Activated naive CD8-positive, alpha-beta T cell (primary cell): ENCODE results near the gene STEAP4.

ENCODE experiments used
- H3K27ac Mint-ChIP-seq: one replicate; pipeline ENCODE4 v1.8.0; 2021; ENCODE audit warnings: mixed read lengths
- H3K27me3 Mint-ChIP-seq: one replicate; pipeline ENCODE4 v1.8.0; 2021; ENCODE audit warnings: mixed read lengths
- H3K36me3 Mint-ChIP-seq: one replicate; pipeline ENCODE4 v1.8.0; 2021; ENCODE audit warnings: mixed read lengths
- H3K4me1 Mint-ChIP-seq: one replicate; pipeline ENCODE4 v1.8.0; 2021; ENCODE audit warnings: low read depth, mixed read lengths
- H3K4me3 Mint-ChIP-seq: one replicate; pipeline ENCODE4 v1.8.0; 2021; ENCODE audit warnings: mild to moderate bottlenecking, mixed read lengths
- H3K9me3 Mint-ChIP-seq: one replicate; pipeline ENCODE4 v1.8.0; 2021; ENCODE audit warnings: low read depth, mixed read lengths

The STEAP4 gene

DNA sequence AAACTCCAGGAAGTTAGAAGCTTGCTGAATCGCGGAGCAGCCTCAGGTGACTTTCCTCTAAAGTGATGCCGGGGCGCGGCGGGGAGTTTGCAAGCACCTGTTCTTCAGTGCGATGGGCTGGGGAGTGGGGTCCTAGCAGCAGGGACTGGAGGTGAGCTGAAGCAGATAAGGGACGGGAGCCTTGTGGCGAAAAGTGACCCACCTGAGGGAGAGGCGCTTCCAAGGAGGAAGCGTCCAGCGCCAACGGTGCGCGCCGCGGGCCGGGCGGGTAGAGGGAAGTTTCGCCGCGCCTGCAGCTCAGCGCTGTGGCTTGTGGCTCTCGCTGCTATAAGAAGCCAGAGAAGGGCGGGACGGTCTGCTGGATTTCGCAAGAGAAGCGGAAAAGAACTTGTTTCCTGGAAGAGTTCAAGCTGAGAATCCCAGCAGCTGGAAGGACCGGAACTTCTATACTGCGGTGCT is at the start of gene STEAP4:
Gene STEAP4, minus strand, starts transcription at position 305 of the 459 bp plus-strand sequence. CDS start 22,625 bp downstream, outside the sequence.
- H3K27me3 Mint-ChIP-seq = peaks cover 9% of the 10 kb centered on the region
- no peak within 1 kb of the TSS for H3K27ac Mint-ChIP-seq
- no peaks in the 10 kb centered on the region for H3K36me3 Mint-ChIP-seq
- peaks cover 3% of the 10 kb centered on the region for H3K4me1 Mint-ChIP-seq
- peak within 1 kb of the TSS; percentile 44 for H3K4me3 Mint-ChIP-seq
- no peaks in the 10 kb centered on the region for H3K9me3 Mint-ChIP-seq

DNA sequence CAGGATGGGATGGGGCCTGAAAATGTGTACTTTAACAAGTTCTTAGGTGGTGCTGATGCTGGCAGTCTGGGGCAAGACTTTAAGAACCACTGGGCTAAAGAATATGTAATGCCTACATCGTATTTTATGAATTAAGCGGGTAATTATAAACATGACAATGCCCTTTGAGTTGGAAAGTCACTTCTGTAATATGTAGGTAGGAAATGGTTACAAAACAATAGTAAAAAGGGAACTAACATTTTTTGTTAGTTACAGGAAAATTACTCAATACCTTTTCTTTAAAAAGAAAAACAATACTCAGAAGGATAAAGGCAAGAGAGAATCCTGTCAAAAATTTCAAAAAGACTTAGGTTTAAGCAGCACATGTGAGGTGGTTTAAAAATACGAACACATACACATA is 48.3 kb upstream of the STEAP4 start:
- no peaks in the 10 kb centered on the region for H3K36me3 Mint-ChIP-seq
- no peak overlapping the region for H3K27ac Mint-ChIP-seq
- H3K4me1 Mint-ChIP-seq = no peaks in the 10 kb centered on the region
- no peaks in the 10 kb centered on the region for H3K9me3 Mint-ChIP-seq
- no peak overlapping the region for H3K4me3 Mint-ChIP-seq
- H3K27me3 Mint-ChIP-seq = peaks cover 5% of the 10 kb centered on the region

DNA sequence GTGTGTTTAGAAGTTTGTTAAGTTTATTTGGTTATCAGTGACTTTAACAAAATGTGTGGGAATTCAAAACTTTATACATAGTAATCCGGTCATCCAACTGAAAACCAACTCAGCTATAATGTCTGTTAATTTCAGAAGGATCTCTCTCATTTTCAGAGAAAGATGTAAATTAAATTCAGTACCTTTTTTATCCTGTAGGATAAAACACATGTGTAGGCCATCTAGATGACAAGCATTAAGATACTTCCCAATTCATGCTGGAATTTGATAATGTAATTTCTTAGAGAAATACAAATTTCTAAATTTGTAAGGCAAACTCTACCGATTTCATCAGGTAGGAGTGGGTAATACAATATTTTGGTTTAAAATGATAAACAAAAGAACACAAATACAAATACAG is 43.4 kb upstream of the STEAP4 start:
- Mint-ChIP-seq H3K4me3 (no peak overlapping the region), H3K27me3 (peaks cover 11% of the 10 kb centered on the region), H3K9me3 (no peaks in the 10 kb centered on the region), H3K36me3 (no peaks in the 10 kb centered on the region), H3K27ac (no peak overlapping the region), H3K4me1 (no peaks in the 10 kb centered on the region)

- Mint-ChIP-seq H3K27ac (no peak overlapping the region), H3K4me3 (no peak overlapping the region), H3K4me1 (no peaks in the 10 kb centered on the region), H3K36me3 (no peaks in the 10 kb centered on the region), H3K9me3 (no peaks in the 10 kb centered on the region), H3K27me3 (peaks cover 15% of the 10 kb centered on the region)
Observed at GRCh38 chr7:88347517-88347916, 40.8 kb upstream of the STEAP4 start.

GRCh38 chr7:88347090-88347489 is 40.4 kb upstream of the STEAP4 start:
- Mint-ChIP-seq H3K4me1 (no peaks in the 10 kb centered on the region), H3K27me3 (peaks cover 15% of the 10 kb centered on the region), H3K4me3 (no peak overlapping the region), H3K36me3 (no peaks in the 10 kb centered on the region), H3K9me3 (no peaks in the 10 kb centered on the region), H3K27ac (no peak overlapping the region)

DNA sequence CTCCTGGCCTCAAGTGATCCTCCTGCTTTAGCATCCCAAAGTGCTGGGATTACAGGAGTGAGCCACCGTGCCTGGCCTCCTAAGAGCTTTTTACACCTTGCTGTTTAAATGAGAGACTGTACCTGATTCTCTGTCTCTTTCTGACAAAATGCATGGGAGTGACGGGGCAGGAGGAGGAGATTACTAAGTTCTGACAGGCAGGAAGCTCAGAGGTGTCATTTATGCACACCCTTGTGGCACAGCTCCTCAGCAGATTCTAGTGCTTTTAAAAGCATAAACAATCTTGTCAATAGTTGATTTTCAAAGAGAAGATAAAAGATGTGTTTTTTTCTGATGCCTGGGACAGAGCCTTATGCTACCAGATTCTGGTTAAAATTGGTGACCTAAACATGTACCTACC is 39.7 kb upstream of the STEAP4 start:
- Mint-ChIP-seq H3K4me1 (no peaks in the 10 kb centered on the region), H3K36me3 (no peaks in the 10 kb centered on the region), H3K4me3 (no peak overlapping the region), H3K27me3 (peaks cover 17% of the 10 kb centered on the region), H3K9me3 (no peaks in the 10 kb centered on the region), H3K27ac (no peak overlapping the region)

DNA sequence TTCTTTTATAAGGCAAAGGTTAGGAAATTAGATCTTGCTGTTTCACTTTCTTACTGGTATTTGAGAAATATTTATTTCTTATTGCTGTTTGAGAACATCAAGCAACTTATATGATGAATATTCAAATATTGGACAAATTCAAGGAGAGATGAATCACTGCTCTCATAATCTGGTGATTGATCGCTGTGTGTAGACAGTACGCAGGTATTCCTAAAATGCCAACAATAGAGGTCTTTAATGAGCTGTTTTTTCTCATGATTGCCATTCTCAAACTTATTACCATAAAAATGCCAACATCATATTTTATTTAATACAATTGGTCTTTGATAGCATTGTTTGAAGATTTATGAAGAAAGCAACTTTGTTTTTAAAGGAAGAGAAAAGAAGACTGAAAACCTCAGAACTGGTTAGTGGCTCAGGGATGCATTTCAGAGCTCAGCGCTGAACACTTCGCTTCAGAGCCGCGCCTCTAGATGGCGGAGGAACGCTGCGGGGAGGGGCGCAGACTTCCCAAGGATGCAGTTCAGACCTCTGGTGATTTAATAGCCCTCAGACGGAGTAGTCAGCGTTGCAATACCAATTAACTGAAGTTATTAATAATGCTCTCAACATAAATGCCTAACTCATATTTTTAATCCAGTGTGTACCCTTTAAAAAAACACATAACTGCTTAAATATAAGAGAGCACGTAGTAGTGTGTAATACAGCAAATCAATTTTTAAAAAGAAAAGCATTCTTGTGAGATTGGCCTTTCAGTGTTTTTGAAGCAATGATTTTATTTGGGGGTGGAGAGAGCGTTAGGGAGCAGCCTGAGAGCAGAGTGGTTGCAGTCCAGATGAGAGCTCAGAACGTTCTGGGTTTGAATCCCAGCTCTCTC is 38.5 kb upstream of the STEAP4 start:
- Mint-ChIP-seq H3K27ac (no peak overlapping the region), H3K36me3 (no peaks in the 10 kb centered on the region), H3K4me1 (no peaks in the 10 kb centered on the region), H3K4me3 (no peak overlapping the region), H3K9me3 (no peaks in the 10 kb centered on the region), H3K27me3 (peaks cover 17% of the 10 kb centered on the region)

DNA sequence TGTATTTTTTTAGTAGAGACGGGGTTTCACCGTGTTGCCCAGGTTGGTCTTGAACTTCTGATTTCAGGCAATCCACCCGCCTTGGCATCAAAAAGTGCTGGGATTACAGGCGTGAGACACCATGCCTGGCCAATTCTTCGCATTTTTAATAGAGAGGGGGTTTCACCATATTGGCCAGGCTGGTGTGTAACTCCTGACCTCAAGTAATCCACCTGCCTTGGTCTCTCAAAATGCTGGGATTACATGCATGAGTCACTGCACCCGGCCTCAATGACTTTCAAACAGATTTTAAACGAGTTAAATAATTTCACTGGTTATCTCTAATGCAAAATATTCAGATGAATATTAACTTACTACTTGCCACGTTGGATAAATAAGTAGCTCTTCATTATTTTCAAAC is 37.6 kb upstream of the STEAP4 start:
- H3K4me3 Mint-ChIP-seq = no peak overlapping the region
- no peaks in the 10 kb centered on the region for H3K9me3 Mint-ChIP-seq
- peaks cover 17% of the 10 kb centered on the region for H3K27me3 Mint-ChIP-seq
- no peaks in the 10 kb centered on the region for H3K36me3 Mint-ChIP-seq
- no peaks in the 10 kb centered on the region for H3K4me1 Mint-ChIP-seq
- H3K27ac Mint-ChIP-seq = no peak overlapping the region

DNA sequence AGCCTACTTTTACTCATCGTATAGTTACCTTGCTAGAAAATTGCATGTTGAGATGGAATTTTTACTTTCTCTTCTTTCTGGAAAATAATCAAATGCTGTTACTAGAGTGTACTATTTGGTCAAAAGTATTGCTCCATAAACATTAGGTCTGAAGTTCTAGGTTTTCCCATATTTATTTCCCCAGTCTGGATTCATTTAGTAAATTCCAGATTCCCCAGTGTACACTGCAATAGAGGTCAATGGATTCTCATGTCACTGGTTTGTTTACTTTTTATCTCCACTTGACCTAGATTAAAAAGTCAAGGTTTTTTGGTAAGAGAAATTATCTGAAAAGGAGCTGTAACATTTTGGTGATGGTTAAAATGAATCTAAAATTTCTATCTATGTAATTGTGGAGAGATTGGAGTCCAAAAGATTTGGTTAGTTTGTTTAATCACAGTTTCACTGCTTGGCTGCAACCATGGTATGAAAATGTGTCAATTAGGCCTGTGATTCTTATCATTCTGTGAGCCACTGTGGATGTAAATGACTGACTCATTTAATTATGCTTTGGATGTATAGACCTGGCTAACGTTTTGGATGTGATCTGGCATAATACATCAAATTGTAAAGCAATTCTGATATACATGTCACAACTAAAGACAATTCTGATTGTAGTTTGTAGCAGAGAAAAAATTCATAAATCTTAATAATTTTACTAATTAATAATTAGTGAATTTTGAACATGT is 32.7 kb upstream of the STEAP4 start:
- H3K27ac Mint-ChIP-seq = no peak overlapping the region
- H3K4me1 Mint-ChIP-seq = no peaks in the 10 kb centered on the region
- H3K9me3 Mint-ChIP-seq = no peaks in the 10 kb centered on the region
- H3K36me3 Mint-ChIP-seq = no peaks in the 10 kb centered on the region
- no peak overlapping the region for H3K4me3 Mint-ChIP-seq
- H3K27me3 Mint-ChIP-seq = peaks cover 10% of the 10 kb centered on the region

GRCh38 chr7:88338503-88338902 is 31.8 kb upstream of the STEAP4 start:
- no peaks in the 10 kb centered on the region for H3K4me1 Mint-ChIP-seq
- H3K9me3 Mint-ChIP-seq = no peaks in the 10 kb centered on the region
- no peak overlapping the region for H3K4me3 Mint-ChIP-seq
- H3K36me3 Mint-ChIP-seq = no peaks in the 10 kb centered on the region
- no peak overlapping the region for H3K27ac Mint-ChIP-seq
- H3K27me3 Mint-ChIP-seq = peaks cover 11% of the 10 kb centered on the region

- Mint-ChIP-seq H3K27ac (no peak overlapping the region), H3K4me3 (no peak overlapping the region), H3K4me1 (no peaks in the 10 kb centered on the region), H3K36me3 (no peaks in the 10 kb centered on the region), H3K27me3 (peaks cover 9% of the 10 kb centered on the region), H3K9me3 (no peaks in the 10 kb centered on the region)
Observed at GRCh38 chr7:88337572-88337971, 30.9 kb upstream of the STEAP4 start.

DNA sequence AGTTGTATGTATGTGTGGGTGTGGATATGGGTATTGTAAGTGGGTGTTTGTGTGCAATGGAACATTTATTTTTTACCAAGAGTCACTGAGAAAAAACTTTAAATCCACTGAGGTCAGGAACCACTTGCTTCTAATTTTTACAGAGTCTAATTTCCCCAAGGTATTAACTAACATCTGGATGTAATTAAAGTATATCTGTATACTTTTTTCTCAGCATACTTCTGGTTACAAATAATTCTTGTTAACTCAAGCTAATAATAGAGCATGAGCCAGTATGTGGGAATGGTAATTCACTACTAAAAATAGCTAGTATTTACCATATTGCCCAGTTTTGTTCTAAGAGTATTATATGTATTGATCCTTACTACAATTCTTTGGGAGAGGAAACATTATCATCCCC is 24.6 kb upstream of the STEAP4 start:
- peaks cover 8% of the 10 kb centered on the region for H3K27me3 Mint-ChIP-seq
- no peaks in the 10 kb centered on the region for H3K4me1 Mint-ChIP-seq
- H3K9me3 Mint-ChIP-seq = no peaks in the 10 kb centered on the region

DNA sequence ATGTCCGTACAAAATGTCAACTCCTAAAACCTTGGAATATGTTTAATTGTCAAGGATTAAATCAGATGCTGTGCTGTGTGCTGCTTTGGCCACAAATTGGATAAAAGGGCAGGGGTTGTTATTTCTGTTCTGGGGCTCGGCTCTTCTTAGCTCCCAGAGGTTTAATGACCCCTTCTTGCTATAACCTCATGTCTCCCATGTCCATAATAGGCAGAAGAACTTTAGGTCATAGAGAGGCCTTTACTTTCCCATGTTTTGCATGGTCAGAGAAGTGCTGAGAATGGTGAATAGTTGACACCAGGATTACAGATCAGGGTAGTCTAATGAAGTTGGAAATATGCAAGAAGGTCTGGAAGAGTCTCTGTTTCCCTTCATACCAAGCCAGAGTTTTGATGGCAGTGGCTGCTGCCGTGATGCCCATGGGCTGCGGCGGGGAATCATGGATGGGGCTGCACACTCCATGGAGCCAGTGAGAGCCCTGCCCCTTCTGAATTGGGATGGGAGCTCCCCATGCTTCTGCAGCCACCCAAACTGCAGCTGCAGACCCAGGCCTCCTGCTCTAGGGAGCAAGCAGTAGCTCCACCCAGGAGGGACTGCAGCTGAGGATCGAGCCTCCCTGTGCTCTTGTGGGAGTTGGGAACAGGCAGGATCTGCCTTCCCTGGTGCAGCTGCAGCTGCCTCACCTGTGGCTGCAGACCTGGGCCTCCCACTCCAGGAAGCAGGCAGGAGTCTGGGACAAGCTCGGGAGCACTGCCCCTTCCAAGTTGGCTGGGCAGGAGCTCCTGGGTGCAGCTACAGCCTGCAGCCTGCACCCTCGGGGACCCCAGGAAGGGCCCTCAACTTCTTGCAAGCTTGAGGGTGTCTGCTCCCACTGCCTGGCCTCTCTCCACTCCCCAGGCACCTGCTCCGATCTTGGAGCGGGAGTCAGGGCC is 23.1 kb upstream of the STEAP4 start:
- Mint-ChIP-seq H3K4me1 (no peaks in the 10 kb centered on the region), H3K27me3 (peaks cover 6% of the 10 kb centered on the region), H3K27ac (no peak overlapping the region), H3K9me3 (no peaks in the 10 kb centered on the region), H3K36me3 (no peaks in the 10 kb centered on the region), H3K4me3 (no peak overlapping the region)

More for the DNA sequence above, 24.6 kb upstream of the STEAP4 start:
- Mint-ChIP-seq H3K4me3 (no peak overlapping the region), H3K36me3 (no peaks in the 10 kb centered on the region), H3K27ac (no peak overlapping the region)

DNA sequence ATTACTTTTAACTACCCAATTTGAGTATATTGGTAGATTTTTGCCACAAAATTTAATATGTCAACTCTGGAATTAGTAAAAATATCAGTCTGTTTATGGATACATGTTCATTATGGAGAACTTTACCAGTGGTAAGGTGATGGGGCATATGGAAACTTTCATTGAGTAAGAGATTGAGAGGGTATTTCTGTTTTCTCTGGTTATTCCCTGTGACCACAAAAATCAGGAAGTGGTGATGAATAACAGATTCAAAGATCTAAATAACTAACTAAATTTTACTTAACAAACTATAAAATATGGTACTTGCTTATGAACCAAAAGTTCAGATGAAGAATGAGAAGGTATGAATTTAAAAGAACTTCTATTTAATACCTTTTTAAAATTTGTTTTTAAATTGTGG is 22.1 kb upstream of the STEAP4 start:
- Mint-ChIP-seq H3K27ac (no peak overlapping the region), H3K9me3 (no peaks in the 10 kb centered on the region), H3K4me1 (no peaks in the 10 kb centered on the region), H3K4me3 (no peak overlapping the region), H3K27me3 (peaks cover 4% of the 10 kb centered on the region), H3K36me3 (no peaks in the 10 kb centered on the region)
